Thyroid gland (tissue), 4 donors: Measurements from ENCODE around the gene HCN1.

ENCODE experiments used
- CTCF ChIP-seq, 6 experiments: fragments of 200-600 bp in 3 of 6; fragments of 450-650 bp in 3 of 6; sonication (generic) in 3 of 6; IDR thresholded peaks; one replicate each; pipeline ENCODE4 v1.5.1; 2016 to 2019; ENCODE audit warnings: antibody characterized with exemption in 6 of 6, mild to moderate bottlenecking in 2 of 6, inconsistent platforms in 1 of 6, moderate library complexity in 1 of 6
- POLR2A ChIP-seq, 2 donors: fragments of 450-650 bp; IDR thresholded peaks; one replicate each; pipeline ENCODE4 v1.6.1; 2017; ENCODE audit warnings: antibody characterized with exemption in 2 of 2, mild to moderate bottlenecking in 2 of 2, moderate library complexity in 1 of 2

DNA sequence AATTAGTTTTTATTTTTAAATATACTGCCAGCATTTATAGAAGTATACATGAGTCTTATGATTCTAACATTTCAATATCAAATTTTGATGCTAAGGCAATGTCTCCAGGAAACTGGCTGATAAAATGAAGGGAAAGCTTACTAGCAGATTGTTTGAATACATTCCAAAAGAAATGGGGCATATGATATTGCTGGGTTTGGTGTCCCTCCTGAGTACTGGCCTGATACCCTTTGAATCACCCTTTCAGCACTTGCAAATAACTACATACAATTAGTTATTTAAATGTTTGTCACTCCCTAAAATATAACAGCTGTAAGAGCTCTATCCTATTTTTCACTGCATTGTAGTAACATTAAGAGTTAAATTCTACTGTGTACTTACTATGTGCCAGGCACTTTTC lies 360.8 kb downstream of the HCN1 start:
- no peak for TF ChIP-seq POLR2A (IDR thresholded peaks at IDR 0.05)
- no peak for TF ChIP-seq CTCF (IDR thresholded peaks at IDR 0.05)
